ENCODE results near the gene WFIKKN1.
A peak's percentile ranks its signal among the peaks of the same experiment; 100 is the strongest.

WFIKKN1 gene

GRCh38 chr16:648781-649589 is 18.2 kb downstream of the WFIKKN1 start, which contains the start of gene WDR90 (continued):
- TF ChIP-seq ZEB2 (tag by site-specific recombination; IDR thresholded peaks at IDR 0.05) (peak; percentile 41), ZNF202 (tag by site-specific recombination; IDR thresholded peaks at IDR 0.05; ENCODE audit: borderline replicate concordance) (no peak), ZFHX2 (tag by site-specific recombination; conservative IDR thresholded peaks at IDR 0.05) (peak; percentile 78), ZNF26 (tag by site-specific recombination; IDR thresholded peaks at IDR 0.05) (no peak), ZXDB (tag by site-specific recombination; IDR thresholded peaks at IDR 0.05) (peak; percentile 83), KLF1 (tag by site-specific recombination; IDR thresholded peaks at IDR 0.05) (peak; percentile 75), ZSCAN4 (tag by site-specific recombination; IDR thresholded peaks at IDR 0.05) (no peak), ZBTB6 (tag by site-specific recombination; IDR thresholded peaks at IDR 0.05) (no peak), ZNF768 (tag by site-specific recombination; IDR thresholded peaks at IDR 0.05) (no peak), ZNF2 (tag by site-specific recombination; IDR thresholded peaks at IDR 0.05) (no peak), SCRT1 (tag by site-specific recombination; IDR thresholded peaks at IDR 0.05; ENCODE audit: borderline replicate concordance) (no peak), ZNF354C (tag by site-specific recombination; IDR thresholded peaks at IDR 0.05; ENCODE audit: borderline replicate concordance, low read depth) (no peak), ZNF785 (tag by site-specific recombination; IDR thresholded peaks at IDR 0.05) (no peak; the same call in 1 of the 2 replicates), ZNF701 (tag by site-specific recombination; IDR thresholded peaks at IDR 0.05) (no peak), HOXC10 (CRISPR knock-in tag; IDR thresholded peaks at IDR 0.05) (no peak), KLF17 (tag by site-specific recombination; IDR thresholded peaks at IDR 0.05) (peak; percentile 23; the same call in 1 of the 2 replicates), ZNF324 (tag by site-specific recombination; IDR thresholded peaks at IDR 0.05) (no peak), ZNF660 (tag by site-specific recombination; IDR thresholded peaks at IDR 0.05) (0 out of 2 replicates have a peak, but pooled peaks have one; percentile 35), ZNF501 (tag by site-specific recombination; IDR thresholded peaks at IDR 0.05) (0 out of 2 replicates have a peak, but pooled peaks have one; percentile 28), ZNF391 (tag by site-specific recombination; IDR thresholded peaks at IDR 0.05; ENCODE audit: borderline replicate concordance, low read depth) (peak; percentile 66; the same call in 1 of the 2 replicates), ZNF184 (tag by site-specific recombination; IDR thresholded peaks at IDR 0.05) (no peak), ZNF416 (tag by site-specific recombination; IDR thresholded peaks at IDR 0.05) (no peak), GLI2 (tag by site-specific recombination; IDR thresholded peaks at IDR 0.05; ENCODE audit: borderline replicate concordance, low read depth) (no peak), ZBTB11 (tag by site-specific recombination; conservative IDR thresholded peaks at IDR 0.05; ENCODE audit: low read depth) (peak; percentile 66), ZNF560 (tag by site-specific recombination; IDR thresholded peaks at IDR 0.05; ENCODE audit: borderline replicate concordance) (no peak), ZNF571 (tag by site-specific recombination; IDR thresholded peaks at IDR 0.05) (no peak), TSHZ1 (tag by site-specific recombination; IDR thresholded peaks at IDR 0.05; ENCODE audit: borderline replicate concordance) (peak; percentile 10; the same call in 1 of the 2 replicates)

Measured in HEK293 (cell line).